GM23338 (cell line): ENCODE measurements around the gene MRPS6. TPM values are rescaled to one million over a fixed set of nuclear protein-coding genes. Genes with fewer than 3 reads are reported as not detected.

Experiments used
- ATAC-seq: fragments of 200-7000 bp; cut with Tn5 transposase; 3 replicates; pipeline ENCODE4 v1.9.1; 2020
- DNase-seq: peaks from one replicate; pipeline ENCODE4 v3.0.0-alpha.2; 2015; ENCODE audit warnings: low spot score
- H2AFZ ChIP-seq: fragments of 200-600 bp; sonication (generic); 2 replicates; pipeline ENCODE4 v1.8.0; 2016; ENCODE audit warnings: antibody characterized with exemption, mild to moderate bottlenecking, moderate library complexity
- H3F3A ChIP-seq: fragments of 200-600 bp; sonication (generic); replicated peaks from 2 replicates; pipeline ENCODE4 v1.8.0; 2017; ENCODE audit warnings: antibody characterized with exemption, mixed run types, low read depth
- H3K27ac ChIP-seq: fragments of 200-600 bp; sonication (generic); 2 replicates; pipeline ENCODE4 v1.6.1; 2016; ENCODE audit warnings: low read depth
- H3K27me3 ChIP-seq: fragments of 200-600 bp; sonication (generic); 2 replicates; pipeline ENCODE4 v1.8.0; 2016; ENCODE audit warnings: mild to moderate bottlenecking, mixed run types, moderate library complexity; ENCODE audit not compliant: insufficient read depth
- H3K36me3 ChIP-seq: fragments of 200-600 bp; sonication (generic); 2 replicates; pipeline ENCODE4 v1.8.0; 2016; ENCODE audit warnings: mild to moderate bottlenecking; ENCODE audit not compliant: insufficient read depth
- H3K4me1 ChIP-seq: fragments of 200-600 bp; sonication (generic); 2 replicates; pipeline ENCODE4 v1.8.0; 2016; ENCODE audit warnings: mild to moderate bottlenecking, moderate library complexity; ENCODE audit not compliant: insufficient read depth
- H3K4me2 ChIP-seq: fragments of 200-600 bp; sonication (generic); 2 replicates; pipeline ENCODE4 v1.7.1; 2017; ENCODE audit warnings: mixed run types
- H3K4me3 ChIP-seq: fragments of 200-600 bp; sonication (generic); 2 replicates; pipeline ENCODE4 v1.6.1; 2016; ENCODE audit warnings: mixed run types
- H3K79me2 ChIP-seq: fragments of 200-600 bp; sonication (generic); replicated peaks from 2 replicates; pipeline ENCODE4 v1.8.0; 2017; ENCODE audit warnings: mild to moderate bottlenecking; ENCODE audit not compliant: insufficient read depth
- H3K9me2 ChIP-seq: fragments of 200-600 bp; sonication (generic); 2 replicates; pipeline ENCODE4 v1.8.0; 2017; ENCODE audit not compliant: insufficient read depth
- H4K20me1 ChIP-seq: fragments of 200-600 bp; sonication (generic); replicated peaks from 2 replicates; pipeline ENCODE4 v1.8.0; 2017; ENCODE audit warnings: mild to moderate bottlenecking; ENCODE audit not compliant: insufficient read depth
- H3K27ac Mint-ChIP-seq: 2 replicates; pipeline ENCODE4 v1.8.0; 2020; ENCODE audit warnings: inconsistent platforms, mild to moderate bottlenecking, moderate library complexity, mixed read lengths
- H3K27me3 Mint-ChIP-seq: 3 replicates; pipeline ENCODE4 v1.8.0; 2022; ENCODE audit warnings: low read depth, mild to moderate bottlenecking, moderate library complexity, mixed read lengths, inconsistent platforms; ENCODE audit not compliant: insufficient read depth, poor library complexity
- H3K36me3 Mint-ChIP-seq: 3 replicates; pipeline ENCODE4 v1.8.0; 2021; ENCODE audit warnings: low read depth, mild to moderate bottlenecking, inconsistent platforms, moderate library complexity, mixed read lengths
- H3K4me1 Mint-ChIP-seq: 3 replicates; pipeline ENCODE4 v1.8.0; 2020; ENCODE audit warnings: mild to moderate bottlenecking, inconsistent platforms, mixed read lengths
- H3K4me3 Mint-ChIP-seq: 3 replicates; pipeline ENCODE4 v1.8.0; 2021; ENCODE audit warnings: moderate library complexity, mild to moderate bottlenecking, inconsistent platforms, mixed read lengths
- H3K9me3 Mint-ChIP-seq: 3 replicates; pipeline ENCODE4 v1.8.0; 2020; ENCODE audit warnings: moderate library complexity, mild to moderate bottlenecking, inconsistent platforms, mixed read lengths
- CREB1 ChIP-seq: fragments of 250-450 bp; sonication (Bioruptor Pico); IDR thresholded peaks from 2 replicates; pipeline ENCODE4 v1.5.0; 2020; ENCODE audit warnings: low read depth, mild to moderate bottlenecking, moderate library complexity
- EZH2 ChIP-seq: fragments of 200-600 bp; sonication (generic); IDR thresholded peaks from one replicate; pipeline ENCODE4 v1.8.0; 2017; ENCODE audit warnings: antibody characterized with exemption, mild to moderate bottlenecking, low read depth; ENCODE audit not compliant: unreplicated experiment
- EZH2phosphoT487 ChIP-seq: fragments of 200-600 bp; sonication (generic); IDR thresholded peaks from one replicate; pipeline ENCODE4 v1.8.1; 2018; ENCODE audit warnings: antibody characterized with exemption; ENCODE audit not compliant: unreplicated experiment
- JUNB ChIP-seq: IDR thresholded peaks from one replicate; pipeline ENCODE4 v1.6.1; 2016; ENCODE audit warnings: antibody characterized with exemption; ENCODE audit not compliant: unreplicated experiment
- NANOG ChIP-seq: IDR thresholded peaks from 2 replicates; pipeline ENCODE4 v1.6.1; 2016; ENCODE audit warnings: antibody characterized with exemption, borderline replicate concordance
- POLR2AphosphoS5 ChIP-seq: IDR thresholded peaks from 2 replicates; pipeline ENCODE4 v1.6.1; 2016; ENCODE audit warnings: antibody characterized with exemption, low read depth
- STAT1 ChIP-seq: IDR thresholded peaks from one replicate; pipeline ENCODE4 v1.6.1; 2016; ENCODE audit warnings: antibody characterized with exemption; ENCODE audit not compliant: unreplicated experiment
- ZNF114 ChIP-seq: fragments of 250-450 bp; sonication (Bioruptor Pico); IDR thresholded peaks from 2 replicates; pipeline ENCODE4 v1.5.0; 2020; ENCODE audit warnings: mild to moderate bottlenecking, moderate library complexity
- polyA plus RNA-seq: library from polyadenylated mRNA; unstranded; fragments of >200 nt; fragmentation: Nextera tagmentation; extraction: Ambion mirVana; gene quantifications from 2 replicates; pipeline ENCODE4 v1.2.1, GENCODE V29; 2016
- total RNA-seq: library from RNA; depleted of rRNA; stranded (reverse); fragments of >200 nt; shearing (Covaris generic); gene quantifications from 2 replicates; pipeline ENCODE4 v1.2.3, GENCODE V29; 2014
- TF ChIP-seq, protein P1 (sequence below): IDR thresholded peaks from 2 replicates; pipeline ENCODE4 v1.6.1; 2016; ENCODE audit warnings: antibody characterized with exemption
- TF ChIP-seq, protein P2 (sequence below): IDR thresholded peaks from one replicate; pipeline ENCODE4 v1.6.1; 2018; ENCODE audit warnings: antibody characterized with exemption; ENCODE audit not compliant: unreplicated experiment
- TF ChIP-seq, protein P3 (sequence below), 2 experiments: fragments of 200-600 bp in 1 of 2; sonication (generic) in 1 of 2; conservative IDR thresholded peaks; 2 replicates each; pipeline versions ENCODE4 v1.5.1 to v1.6.1; 2016 to 2017; ENCODE audit warnings: antibody characterized with exemption in 2 of 2, low read depth in 2 of 2, mild to moderate bottlenecking in 2 of 2, moderate library complexity in 1 of 2

The MRPS6 gene
- total and polyA plus RNA-seq, 2 experiments from 2014 or later: 80.5 to 242 TPM

DNA sequence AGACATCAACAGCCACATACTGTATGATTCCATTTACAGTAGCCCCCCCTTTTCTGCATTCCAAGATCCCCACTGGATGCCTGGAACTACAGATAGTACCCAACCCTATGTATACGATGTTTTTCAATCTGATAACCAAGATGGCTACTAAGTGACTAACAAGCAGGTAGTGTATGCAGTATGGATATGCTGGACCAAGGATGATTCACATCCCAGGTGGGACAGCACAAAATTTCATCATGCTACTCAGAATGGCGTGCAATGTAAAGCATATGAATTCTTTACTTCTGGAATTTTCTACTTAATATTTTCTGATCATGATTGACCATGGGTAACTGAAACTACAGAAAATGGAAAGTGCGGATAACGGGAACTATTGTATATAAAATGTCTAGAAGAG is 30.0 kb upstream of the MRPS6 start:
- no peaks in the 10 kb centered on the region for H3K36me3 Mint-ChIP-seq
- Histone ChIP-seq H3K9me2 (no peaks in the 10 kb centered on the region), H3K79me2 (no peaks in the 10 kb centered on the region), H2AFZ (no peak overlapping the region), H3K36me3 (no peaks in the 10 kb centered on the region), H3K4me1 (no peaks in the 10 kb centered on the region), H3K27ac (no peak overlapping the region), H3F3A (no peaks in the 10 kb centered on the region), H3K27me3 (no peaks in the 10 kb centered on the region), H4K20me1 (no peaks in the 10 kb centered on the region), H3K4me2 (no peak overlapping the region), H3K4me3 (no peak overlapping the region)
- no peak overlapping the region for H3K4me3 Mint-ChIP-seq
- DNase-seq: no peak
- no peaks in the 10 kb centered on the region for H3K27me3 Mint-ChIP-seq
- no peaks in the 10 kb centered on the region; the same call in 2 of the 3 replicates for H3K4me1 Mint-ChIP-seq
- no peak for ATAC-seq
- H3K27ac Mint-ChIP-seq: no peak overlapping the region
- TF ChIP-seq JUNB: no peak
- H3K9me3 Mint-ChIP-seq: no peaks in the 10 kb centered on the region

DNA sequence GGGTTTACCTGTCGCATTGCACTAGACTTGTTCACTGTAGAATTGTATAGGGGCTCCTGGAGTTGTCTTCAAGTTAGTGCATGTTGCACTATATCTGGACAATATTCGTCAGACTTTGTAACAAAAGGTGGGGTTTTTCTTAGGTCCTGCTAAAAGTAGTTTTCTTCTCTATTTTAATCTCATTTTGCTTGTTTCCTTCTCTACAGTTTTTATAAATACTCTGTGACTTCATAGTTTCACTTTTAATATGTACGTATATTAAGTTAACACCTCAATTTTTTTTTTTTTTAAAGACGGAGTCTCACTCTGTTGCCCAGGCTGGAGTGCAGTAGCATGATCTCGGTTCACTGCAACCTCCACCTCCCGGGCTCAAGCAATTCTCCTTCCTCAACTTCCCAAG is 26.5 kb upstream of the MRPS6 start:
- Histone ChIP-seq H3F3A (no peaks in the 10 kb centered on the region), H3K4me2 (no peak overlapping the region), H2AFZ (no peak overlapping the region), H3K9me2 (no peaks in the 10 kb centered on the region), H3K79me2 (no peaks in the 10 kb centered on the region), H3K4me3 (no peak overlapping the region), H3K4me1 (no peaks in the 10 kb centered on the region), H3K27ac (no peak overlapping the region), H3K36me3 (no peaks in the 10 kb centered on the region), H4K20me1 (no peaks in the 10 kb centered on the region), H3K27me3 (no peaks in the 10 kb centered on the region)
- Mint-ChIP-seq H3K27me3 (no peaks in the 10 kb centered on the region), H3K4me1 (no peaks in the 10 kb centered on the region), H3K4me3 (no peak overlapping the region), H3K9me3 (no peaks in the 10 kb centered on the region; the same call in 2 of the 3 replicates), H3K36me3 (no peaks in the 10 kb centered on the region), H3K27ac (no peak overlapping the region)
- DNase-seq (no peak), ATAC-seq (no peak)
- TF ChIP-seq ZNF114 (CRISPR knock-in tag): no peak
- TF ChIP-seq NANOG: no peak
- TF ChIP-seq EZH2phosphoT487: no peak
- TF ChIP-seq EZH2: no peak
- no peak for TF ChIP-seq POLR2AphosphoS5
- no peak for TF ChIP-seq STAT1
- TF ChIP-seq, protein P1, sequence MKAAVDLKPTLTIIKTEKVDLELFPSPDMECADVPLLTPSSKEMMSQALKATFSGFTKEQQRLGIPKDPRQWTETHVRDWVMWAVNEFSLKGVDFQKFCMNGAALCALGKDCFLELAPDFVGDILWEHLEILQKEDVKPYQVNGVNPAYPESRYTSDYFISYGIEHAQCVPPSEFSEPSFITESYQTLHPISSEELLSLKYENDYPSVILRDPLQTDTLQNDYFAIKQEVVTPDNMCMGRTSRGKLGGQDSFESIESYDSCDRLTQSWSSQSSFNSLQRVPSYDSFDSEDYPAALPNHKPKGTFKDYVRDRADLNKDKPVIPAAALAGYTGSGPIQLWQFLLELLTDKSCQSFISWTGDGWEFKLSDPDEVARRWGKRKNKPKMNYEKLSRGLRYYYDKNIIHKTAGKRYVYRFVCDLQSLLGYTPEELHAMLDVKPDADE: no peak
- TF ChIP-seq, protein P2, sequence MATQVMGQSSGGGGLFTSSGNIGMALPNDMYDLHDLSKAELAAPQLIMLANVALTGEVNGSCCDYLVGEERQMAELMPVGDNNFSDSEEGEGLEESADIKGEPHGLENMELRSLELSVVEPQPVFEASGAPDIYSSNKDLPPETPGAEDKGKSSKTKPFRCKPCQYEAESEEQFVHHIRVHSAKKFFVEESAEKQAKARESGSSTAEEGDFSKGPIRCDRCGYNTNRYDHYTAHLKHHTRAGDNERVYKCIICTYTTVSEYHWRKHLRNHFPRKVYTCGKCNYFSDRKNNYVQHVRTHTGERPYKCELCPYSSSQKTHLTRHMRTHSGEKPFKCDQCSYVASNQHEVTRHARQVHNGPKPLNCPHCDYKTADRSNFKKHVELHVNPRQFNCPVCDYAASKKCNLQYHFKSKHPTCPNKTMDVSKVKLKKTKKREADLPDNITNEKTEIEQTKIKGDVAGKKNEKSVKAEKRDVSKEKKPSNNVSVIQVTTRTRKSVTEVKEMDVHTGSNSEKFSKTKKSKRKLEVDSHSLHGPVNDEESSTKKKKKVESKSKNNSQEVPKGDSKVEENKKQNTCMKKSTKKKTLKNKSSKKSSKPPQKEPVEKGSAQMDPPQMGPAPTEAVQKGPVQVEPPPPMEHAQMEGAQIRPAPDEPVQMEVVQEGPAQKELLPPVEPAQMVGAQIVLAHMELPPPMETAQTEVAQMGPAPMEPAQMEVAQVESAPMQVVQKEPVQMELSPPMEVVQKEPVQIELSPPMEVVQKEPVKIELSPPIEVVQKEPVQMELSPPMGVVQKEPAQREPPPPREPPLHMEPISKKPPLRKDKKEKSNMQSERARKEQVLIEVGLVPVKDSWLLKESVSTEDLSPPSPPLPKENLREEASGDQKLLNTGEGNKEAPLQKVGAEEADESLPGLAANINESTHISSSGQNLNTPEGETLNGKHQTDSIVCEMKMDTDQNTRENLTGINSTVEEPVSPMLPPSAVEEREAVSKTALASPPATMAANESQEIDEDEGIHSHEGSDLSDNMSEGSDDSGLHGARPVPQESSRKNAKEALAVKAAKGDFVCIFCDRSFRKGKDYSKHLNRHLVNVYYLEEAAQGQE: no peak
- no peak for TF ChIP-seq CREB1 (CRISPR knock-in tag)
- TF ChIP-seq, protein P3, sequence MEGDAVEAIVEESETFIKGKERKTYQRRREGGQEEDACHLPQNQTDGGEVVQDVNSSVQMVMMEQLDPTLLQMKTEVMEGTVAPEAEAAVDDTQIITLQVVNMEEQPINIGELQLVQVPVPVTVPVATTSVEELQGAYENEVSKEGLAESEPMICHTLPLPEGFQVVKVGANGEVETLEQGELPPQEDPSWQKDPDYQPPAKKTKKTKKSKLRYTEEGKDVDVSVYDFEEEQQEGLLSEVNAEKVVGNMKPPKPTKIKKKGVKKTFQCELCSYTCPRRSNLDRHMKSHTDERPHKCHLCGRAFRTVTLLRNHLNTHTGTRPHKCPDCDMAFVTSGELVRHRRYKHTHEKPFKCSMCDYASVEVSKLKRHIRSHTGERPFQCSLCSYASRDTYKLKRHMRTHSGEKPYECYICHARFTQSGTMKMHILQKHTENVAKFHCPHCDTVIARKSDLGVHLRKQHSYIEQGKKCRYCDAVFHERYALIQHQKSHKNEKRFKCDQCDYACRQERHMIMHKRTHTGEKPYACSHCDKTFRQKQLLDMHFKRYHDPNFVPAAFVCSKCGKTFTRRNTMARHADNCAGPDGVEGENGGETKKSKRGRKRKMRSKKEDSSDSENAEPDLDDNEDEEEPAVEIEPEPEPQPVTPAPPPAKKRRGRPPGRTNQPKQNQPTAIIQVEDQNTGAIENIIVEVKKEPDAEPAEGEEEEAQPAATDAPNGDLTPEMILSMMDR (conservative IDR thresholded peaks at IDR 0.05; ENCODE audit: low read depth in 2 of 2): no peak
- TF ChIP-seq JUNB: no peak
